Stimulated activated CD4-positive, alpha-beta T cell treated with anti-CD3 and anti-CD28 coated beads, Interleukin-2, amount 100 ng/mL, for 4 hours (primary cell): Measurements from ENCODE around the gene TIMM8B.
"Not testable (repeated sequence)": the region's sequence is repeated elsewhere in the genome, so short reads cannot be mapped to it uniquely, and the experiment has no call there.

Experiments
- DNase-seq: peaks from one replicate; pipeline ENCODE4 v3.0.0-alpha.2; 2020; ENCODE audit warnings: low read depth

The TIMM8B gene

GRCh38 chr11:112086422-112087191 is at the start of gene TIMM8B, which contains the start of gene SDHD:
TIMM8B (minus strand) TSS chr11:112086756; CDS start chr11:112086723, 33 bp downstream.
SDHD (plus strand) TSS chr11:112086873; CDS start chr11:112086908, 35 bp downstream.
- DNase-seq, result peak; percentile 93

GRCh38 chr11:112134473-112134872 is 47.9 kb upstream of the TIMM8B start:
- DNase-seq, result no peak

- no peak for DNase-seq
Measured at GRCh38 chr11:112132737-112133136, 46.2 kb upstream of the TIMM8B start.

GRCh38 chr11:112129656-112130055 is 43.1 kb upstream of the TIMM8B start:
- no peak for DNase-seq

- no peak for DNase-seq
Measured at GRCh38 chr11:112128483-112129121, 42.0 kb upstream of the TIMM8B start.

- DNase-seq, result no peak
Measured at GRCh38 chr11:112127056-112127455, 40.5 kb upstream of the TIMM8B start.

GRCh38 chr11:112123129-112123528 is 36.6 kb upstream of the TIMM8B start:
- DNase-seq, result no peak

GRCh38 chr11:112121981-112122615 is 35.5 kb upstream of the TIMM8B start:
- DNase-seq, result no peak

- DNase-seq, result no peak
Measured at GRCh38 chr11:112118176-112118575, 31.6 kb upstream of the TIMM8B start.

- no peak for DNase-seq
Measured at GRCh38 chr11:112115386-112115785, 28.8 kb upstream of the TIMM8B start.

- DNase-seq, result no peak
Measured at GRCh38 chr11:112114460-112114859, 27.9 kb upstream of the TIMM8B start.

GRCh38 chr11:112113539-112114457 is 27.2 kb upstream of the TIMM8B start:
- no peak for DNase-seq

- DNase-seq, result no peak
Measured at GRCh38 chr11:112106070-112106469, 19.5 kb upstream of the TIMM8B start.

GRCh38 chr11:112103446-112103845 is 16.9 kb upstream of the TIMM8B start:
- no peak for DNase-seq

GRCh38 chr11:112100462-112100861 is 13.9 kb upstream of the TIMM8B start:
- DNase-seq, result no peak

- no peak for DNase-seq
Measured at GRCh38 chr11:112097734-112098528, 11.4 kb upstream of the TIMM8B start.

- no peak for DNase-seq
Measured at GRCh38 chr11:112096194-112096593, 9.6 kb upstream of the TIMM8B start.

GRCh38 chr11:112095302-112095701 is 8.7 kb upstream of the TIMM8B start:
- DNase-seq, result not testable (repeated sequence)

GRCh38 chr11:112087212-112087611 is 656 bp upstream of the TIMM8B start:
- no peak for DNase-seq

- DNase-seq, result peak; percentile 24
Measured at GRCh38 chr11:112085822-112086421, 634 bp downstream of the TIMM8B start.

- DNase-seq, result no peak
Measured at GRCh38 chr11:112082729-112083128, 3.8 kb downstream of the TIMM8B start.
